ENCODE data around the gene N4BP2.

DNA sequence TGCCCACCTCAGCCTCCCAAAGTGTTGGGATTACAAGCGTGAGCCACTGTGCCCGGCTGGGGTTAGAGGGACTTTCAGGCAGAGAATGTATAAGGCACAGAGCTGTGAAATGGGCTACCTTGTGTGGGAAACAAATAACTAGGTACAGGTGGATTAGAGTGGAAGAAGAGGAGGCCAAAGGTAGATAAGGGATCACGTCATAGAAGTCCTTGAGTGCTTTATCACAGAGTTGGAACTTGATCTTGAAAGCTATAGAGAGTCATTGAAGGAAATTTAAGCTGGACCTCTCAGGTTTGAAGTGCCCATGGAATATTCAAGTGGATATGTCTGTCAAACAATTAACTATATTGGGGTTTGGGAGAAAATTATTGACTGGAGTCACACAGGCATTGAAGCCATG lies 8.4 kb downstream of the N4BP2 start:
- TF ChIP-seq, protein P1, sequence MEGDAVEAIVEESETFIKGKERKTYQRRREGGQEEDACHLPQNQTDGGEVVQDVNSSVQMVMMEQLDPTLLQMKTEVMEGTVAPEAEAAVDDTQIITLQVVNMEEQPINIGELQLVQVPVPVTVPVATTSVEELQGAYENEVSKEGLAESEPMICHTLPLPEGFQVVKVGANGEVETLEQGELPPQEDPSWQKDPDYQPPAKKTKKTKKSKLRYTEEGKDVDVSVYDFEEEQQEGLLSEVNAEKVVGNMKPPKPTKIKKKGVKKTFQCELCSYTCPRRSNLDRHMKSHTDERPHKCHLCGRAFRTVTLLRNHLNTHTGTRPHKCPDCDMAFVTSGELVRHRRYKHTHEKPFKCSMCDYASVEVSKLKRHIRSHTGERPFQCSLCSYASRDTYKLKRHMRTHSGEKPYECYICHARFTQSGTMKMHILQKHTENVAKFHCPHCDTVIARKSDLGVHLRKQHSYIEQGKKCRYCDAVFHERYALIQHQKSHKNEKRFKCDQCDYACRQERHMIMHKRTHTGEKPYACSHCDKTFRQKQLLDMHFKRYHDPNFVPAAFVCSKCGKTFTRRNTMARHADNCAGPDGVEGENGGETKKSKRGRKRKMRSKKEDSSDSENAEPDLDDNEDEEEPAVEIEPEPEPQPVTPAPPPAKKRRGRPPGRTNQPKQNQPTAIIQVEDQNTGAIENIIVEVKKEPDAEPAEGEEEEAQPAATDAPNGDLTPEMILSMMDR (IDR thresholded peaks at IDR 0.05): no peak
- TF ChIP-seq POLR2A (IDR thresholded peaks at IDR 0.05): no peak

Data from ovary (tissue), 3 donors.